SW480 (cell line): ENCODE measurements around the gene POLR1D.
A peak's percentile ranks its signal among the peaks of the same experiment; 100 is the strongest.

Experiments used
- DNase-seq: peaks from one replicate; pipeline ENCODE4 v3.0.0-alpha.2; 2016; ENCODE audit warnings: low spot score

The POLR1D gene

DNA sequence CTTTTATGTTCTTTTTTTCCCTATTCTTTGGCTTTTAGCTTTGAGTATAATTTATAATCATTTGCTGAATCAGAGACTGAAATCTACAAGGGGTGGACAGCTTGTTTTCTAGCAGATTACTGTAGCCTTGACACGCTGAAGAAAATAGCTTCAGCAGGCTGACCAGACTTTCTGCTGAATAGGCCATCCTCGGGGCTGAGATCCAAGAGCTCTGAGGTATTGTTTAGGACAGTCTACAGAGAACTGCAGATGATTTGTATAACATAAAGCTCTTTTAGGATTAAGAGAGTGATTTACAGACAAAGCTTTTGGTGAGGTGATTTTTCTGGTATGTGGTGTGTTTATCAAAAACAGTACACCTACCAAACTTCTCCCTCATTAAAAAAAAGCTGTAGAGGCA is 16.8 kb downstream of the POLR1D start:
- DNase-seq = no peak

DNA sequence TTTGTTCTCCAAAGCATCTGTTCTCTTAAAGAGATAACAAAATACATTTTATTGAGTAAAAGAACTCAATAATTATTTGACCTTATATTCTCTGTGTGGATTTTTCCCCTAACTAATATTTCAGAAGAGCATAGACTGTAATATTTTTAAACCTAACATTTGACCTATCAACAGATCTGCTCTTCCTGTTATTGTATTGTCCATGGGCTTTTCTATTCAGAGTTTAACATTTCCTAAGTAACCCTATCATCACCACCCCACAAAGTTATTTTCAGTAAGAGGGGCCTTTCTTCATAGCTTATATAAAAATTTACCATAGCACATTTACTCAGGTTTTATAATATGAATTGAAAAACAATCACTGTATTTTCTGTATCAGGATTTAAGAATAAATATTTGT is 17.5 kb downstream of the POLR1D start:
- no peak for DNase-seq

DNA sequence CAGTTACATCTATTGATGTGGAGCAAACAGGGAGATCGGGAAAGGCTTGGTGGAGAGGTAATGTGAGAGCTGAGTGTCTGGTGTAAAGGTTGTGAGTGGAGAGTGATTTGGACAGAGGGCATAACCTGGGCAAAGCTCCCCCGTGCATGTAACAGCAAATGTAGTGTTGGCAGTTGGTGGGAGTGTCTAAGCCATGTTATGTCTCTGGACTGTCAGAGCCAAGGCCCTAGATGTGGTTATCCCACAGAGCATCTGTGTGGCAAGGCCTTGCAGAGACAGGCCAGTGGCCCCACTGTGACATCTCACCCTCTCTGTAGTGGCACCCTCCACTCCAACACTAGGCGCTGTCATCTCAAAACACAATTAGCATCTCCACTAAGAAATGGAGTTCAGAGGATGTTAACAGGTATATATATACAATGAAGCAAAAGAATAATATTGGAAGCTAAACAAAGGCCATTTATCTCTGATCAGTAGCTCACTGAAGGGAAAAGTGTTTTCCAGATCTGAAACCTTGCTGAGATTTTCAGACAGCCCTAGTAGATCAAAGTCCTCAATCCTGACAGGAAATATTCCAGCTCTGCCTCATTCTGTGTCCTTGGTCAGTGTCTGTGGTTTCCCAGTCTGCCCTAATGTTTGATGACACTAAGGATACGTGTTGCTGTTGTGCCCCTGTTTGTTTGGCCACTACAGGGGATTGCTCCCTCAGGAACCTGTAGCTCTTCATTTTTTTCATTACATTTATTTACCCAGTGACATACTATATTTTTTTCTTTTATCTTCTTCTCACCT is 20.2 kb downstream of the POLR1D start:
- peak; percentile 27 for DNase-seq

DNA sequence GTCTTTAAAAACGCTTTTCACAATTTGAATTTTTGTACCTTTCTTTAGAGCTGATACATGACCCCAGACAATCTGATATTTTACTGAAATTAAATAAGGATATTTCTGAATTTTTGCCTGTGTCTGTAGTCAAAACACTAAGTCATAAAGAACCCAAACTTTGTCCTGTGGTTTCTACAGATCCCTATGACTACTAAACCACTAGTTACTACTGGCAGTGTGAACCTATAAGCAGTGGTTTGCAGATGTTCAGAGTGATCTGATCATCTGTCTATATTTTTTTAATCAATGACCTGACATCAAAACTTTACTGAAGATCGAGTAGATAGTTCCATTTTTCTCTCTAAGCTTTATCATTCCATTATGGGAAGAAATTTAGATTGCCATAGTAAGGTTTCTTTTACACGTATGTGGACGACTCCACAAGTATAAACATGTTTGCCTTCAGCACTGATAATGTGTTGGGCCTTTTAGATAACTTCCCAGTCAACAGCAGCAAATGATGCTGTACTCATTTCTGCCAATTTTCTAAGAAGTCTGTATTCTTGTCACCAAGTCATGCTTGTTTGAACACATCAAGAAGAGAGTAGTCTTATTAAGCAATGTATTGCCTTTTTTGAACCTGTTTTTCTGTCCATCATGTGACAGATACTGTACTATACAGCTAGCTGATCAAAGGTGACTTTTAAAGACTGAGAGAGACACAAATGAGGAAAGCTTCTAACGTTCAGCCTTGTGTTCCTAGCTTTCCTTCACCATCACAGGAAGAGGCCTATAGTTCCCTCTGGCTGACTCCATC is 21.8 kb downstream of the POLR1D start:
- no peak for DNase-seq

DNA sequence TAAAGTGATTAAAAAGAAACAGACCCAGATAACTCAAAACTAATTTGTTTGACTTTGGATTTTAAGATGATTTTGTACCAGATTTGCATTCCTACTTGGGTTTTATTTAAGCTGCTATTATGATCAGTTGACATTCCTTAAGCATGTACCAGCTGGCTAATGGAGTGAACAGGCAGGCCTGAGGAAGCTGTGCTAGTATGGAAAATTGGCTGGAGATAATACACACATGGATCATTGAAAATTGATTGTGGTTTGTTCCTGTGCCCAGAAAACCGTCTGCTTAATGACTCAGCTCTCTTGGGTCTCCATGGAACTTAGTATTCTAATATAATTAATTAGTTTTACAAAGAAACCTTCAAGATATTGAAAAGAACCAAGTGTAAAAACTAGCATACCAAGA is 22.6 kb downstream of the POLR1D start:
- DNase-seq = no peak

DNA sequence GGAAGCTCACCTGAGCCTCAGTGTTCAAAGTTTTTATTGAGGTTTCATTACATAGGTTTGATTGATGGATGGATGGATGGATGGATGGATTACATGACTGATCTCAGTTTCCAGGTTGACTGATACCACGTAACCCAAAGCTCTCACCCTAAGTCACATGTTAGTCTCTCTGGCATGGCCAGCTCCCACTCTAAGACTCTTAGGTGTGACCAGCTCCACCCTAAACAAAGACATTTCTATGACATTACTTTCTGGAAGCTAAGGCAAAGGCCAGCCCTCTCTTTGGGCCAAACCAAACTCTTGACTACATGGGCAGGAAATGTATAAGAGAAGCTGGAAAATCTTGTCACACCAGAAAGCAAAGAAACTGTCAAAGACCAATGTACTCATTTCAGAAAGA is 28.6 kb downstream of the POLR1D start:
- no peak for DNase-seq

DNA sequence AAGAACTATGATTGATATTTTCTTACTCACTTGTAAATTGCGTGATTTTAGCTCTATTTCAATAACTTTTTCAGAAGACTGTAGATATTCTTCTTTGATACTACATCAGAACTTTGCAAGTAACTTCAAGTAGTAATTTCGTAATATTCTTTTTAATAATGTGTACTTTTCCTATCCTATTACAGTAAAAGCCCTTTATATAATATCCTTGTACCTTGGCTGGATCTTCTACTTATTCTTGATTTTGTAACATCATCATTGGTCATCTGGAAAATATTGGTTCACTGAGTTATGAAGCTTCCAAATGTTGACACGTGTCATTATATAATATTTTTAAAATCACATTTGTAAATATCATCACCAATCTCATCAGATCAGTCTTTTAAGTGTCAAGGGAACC is 32.4 kb downstream of the POLR1D start:
- no peak for DNase-seq

DNA sequence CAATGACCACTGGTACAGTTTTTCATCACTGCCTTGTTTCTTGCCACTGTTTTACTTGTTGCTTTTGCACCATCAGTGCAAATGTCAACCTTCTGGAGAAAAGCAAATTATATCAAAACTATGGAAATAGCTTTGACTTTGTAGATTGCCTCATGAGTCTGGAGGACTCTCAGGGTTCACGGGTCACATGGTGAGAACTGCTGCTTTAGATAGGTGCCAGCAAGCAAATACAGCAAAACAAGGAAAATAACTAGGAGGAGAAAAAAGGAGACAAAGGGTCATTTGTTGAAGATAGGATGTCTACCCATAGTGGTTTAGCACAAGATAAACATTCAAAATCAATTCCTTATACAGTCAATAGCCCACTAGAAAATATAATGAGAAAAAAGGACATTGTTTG is 33.1 kb downstream of the POLR1D start:
- DNase-seq = no peak

DNA sequence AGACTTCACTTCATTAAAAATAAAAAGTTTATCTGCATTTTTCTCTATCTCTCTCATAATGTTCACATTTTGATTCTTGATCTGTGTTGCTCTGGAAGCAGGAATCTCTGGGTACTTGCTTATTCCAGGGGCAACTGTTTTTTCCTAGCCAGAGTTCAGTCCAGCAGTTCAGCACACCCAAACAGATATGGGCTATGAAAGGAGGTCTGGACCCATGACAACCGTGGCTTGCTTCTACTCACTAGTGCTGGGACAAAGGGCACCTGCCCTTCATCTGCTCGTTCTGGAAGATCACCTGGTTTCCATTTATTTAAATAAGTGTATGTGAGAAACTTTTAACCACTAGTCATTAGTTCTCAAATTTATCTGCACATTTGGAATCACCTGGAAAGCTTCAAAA is 36.0 kb downstream of the POLR1D start:
- DNase-seq = no peak

DNA sequence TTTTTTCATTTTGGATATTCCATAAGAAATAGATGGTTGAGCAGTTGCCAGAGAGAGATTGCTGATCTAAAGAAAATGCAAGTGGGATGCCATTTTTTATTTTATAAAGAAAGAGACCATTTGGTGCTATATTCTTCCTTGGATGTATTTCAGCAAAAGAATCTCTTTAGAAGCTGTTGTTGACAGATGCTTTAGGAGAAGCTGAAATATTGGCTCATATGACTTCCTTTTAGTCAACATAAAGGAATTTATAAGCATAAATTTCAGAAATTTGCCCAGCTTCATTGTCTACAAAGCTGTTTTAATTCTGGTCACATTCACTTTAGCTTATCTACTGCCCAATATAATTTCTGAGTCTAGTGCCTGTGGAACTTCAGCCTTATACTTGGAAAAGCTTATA is 36.9 kb downstream of the POLR1D start:
- no peak for DNase-seq

DNA sequence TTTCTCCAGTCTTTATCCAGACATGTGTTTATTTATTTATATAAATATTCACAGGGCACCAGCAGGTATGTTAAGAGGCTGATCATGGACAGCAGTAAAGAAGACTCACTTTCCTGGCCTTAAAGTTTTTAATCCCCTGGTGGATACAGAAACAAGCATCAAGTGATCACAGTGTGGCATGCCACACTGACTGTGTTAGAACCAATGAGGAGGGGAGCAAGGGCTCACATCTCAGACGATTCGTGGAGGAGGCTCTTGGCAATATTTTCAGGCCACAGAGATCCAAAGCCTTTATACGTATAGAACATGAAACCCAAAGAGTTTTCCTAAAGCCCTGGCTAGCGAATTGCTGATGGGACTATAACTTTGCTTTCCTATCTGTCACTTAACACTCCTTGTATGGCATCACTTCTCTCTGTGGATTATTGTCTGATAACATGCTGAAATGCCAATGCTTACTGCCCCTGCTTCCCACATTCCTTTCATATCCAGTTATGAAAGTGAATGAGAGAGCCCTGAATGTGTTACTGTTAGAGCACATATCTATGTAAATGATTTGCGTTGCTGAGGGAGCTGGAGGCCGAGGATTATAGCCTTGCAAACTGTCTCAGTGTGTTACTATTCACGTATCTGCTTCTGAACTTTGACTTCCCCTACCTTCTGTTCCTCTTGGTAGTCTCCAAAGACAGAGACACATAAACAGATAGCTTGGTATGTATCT is 37.6 kb downstream of the POLR1D start:
- no peak for DNase-seq

DNA sequence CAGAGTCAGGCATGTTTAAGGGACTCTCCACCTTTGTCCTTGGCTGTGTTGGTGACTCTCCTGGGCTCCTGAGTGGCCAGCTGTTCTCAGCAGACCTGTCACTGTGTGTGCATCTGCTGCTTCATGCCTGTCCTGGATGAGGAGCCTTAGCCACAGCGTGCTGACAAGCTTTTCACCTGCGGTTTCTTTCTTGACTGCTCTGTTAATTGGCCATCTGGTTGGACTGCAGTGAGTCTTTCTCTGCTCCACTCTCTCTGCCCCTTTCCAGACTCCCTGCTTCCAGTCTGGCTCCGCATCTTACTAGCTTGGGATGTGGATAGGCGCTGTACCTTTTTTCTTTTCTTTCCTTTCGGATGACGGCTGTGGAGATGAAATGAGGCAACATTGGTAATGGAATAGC is 38.8 kb downstream of the POLR1D start:
- no peak for DNase-seq

DNA sequence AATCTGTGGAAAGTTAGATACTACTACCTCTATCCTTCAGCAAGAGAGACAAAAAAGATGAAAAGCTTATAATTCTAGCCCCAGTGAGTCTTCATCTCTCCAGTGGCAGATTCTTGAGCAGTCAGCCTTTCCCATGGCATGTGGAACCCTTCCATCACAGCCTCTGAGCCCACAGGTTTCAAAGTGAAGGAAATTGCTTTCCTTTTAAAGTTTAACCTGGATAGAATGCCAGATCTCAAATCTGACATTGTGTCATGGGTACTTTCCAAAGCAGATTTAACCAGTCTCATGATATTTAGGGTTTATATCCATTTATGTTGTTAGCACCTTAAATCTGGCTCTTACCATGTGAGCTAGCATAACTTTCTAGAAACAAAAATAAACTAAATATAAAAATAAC is 39.3 kb downstream of the POLR1D start:
- DNase-seq = no peak

DNA sequence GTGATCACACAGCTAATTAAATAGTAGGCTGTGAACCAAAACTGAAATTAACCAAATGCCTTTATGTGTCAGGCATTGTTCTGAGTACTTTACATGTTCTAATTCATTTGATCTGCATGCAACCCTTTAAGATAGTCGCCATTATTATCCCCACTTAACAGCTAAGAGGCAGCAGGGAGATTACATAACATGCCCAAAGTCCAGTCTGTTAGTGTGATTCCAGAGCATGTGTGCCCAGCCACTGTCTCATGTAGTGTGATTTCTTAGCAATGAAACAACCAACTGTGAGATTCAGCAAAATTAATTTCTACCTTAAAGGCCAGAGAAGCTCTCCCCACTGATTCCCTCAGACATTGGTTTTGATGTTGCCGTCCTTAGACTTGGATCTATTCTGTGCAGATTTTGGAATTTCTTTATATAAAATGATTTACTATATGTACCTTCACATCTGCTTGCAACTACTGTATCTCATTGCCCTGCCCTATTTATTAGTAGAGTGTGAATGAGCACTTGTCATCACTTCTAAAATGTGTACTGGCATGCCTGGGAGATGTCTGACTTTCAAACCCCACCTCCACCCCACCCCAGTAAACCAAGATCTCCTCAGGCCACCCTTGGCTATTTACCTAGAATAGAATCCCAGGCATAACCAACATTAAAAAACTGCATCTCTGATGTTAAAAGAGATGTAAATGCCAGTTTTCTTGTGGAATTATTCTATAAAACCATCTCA is 41.2 kb downstream of the POLR1D start:
- no peak for DNase-seq

DNA sequence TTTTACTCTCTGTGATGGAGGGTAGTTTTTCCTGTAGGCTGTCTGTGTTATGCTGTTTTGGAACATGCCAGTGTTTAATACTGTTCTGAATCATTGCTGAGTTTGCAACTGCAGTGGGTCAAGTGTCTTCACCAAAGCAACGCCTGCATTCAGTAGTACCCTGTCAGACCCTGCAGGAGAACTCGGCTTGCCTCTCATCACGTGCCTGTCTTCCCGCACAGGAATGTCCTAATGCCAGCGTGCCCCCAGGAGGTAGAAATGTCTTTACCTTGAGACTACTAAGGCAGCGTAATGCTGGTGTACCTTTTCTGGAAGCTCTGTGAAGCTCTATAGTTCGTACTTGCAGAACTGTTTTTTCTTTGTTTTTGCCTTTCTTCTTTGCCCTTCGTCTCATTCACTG is 42.3 kb downstream of the POLR1D start:
- no peak for DNase-seq

DNA sequence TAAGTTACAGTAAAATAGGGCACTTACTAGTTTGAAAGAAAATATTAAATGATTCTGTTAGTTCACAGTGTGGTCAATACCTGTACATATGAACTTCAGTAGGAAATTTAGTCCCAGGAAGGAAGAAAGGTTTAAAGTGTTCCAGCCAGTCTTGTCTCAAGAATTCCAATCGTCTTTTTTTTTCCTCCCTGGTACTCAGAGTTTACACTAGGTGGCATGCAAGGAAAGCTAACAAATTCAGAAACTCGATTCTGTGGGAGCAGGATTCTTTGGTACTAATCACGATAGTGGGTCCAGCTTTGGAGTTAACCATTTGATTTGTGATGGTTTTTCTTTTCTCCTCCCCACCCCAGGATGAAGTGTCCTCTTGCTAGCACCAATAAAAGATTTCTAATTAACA is 43.6 kb downstream of the POLR1D start:
- DNase-seq = peak; percentile 17

DNA sequence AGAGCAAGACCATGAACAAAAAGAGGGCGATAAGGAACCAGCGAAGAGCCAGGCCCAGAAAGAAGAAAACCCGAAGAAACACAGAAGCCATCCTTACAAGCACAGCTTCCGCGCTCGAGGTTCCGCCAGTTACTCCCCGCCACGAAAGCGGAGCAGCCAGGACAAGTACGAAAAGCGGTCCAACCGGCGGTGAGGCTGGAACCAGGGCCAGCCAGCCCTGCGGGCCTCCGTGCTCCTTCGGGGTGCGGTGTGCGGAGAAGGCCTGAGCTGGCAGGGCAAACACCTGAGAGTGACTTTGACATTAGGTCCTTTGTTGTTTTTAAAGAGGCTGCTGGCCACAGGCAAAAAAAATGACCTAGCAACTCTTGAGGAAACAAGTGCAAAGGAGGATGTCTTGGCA is 44.1 kb downstream of the POLR1D start:
- no peak for DNase-seq

DNA sequence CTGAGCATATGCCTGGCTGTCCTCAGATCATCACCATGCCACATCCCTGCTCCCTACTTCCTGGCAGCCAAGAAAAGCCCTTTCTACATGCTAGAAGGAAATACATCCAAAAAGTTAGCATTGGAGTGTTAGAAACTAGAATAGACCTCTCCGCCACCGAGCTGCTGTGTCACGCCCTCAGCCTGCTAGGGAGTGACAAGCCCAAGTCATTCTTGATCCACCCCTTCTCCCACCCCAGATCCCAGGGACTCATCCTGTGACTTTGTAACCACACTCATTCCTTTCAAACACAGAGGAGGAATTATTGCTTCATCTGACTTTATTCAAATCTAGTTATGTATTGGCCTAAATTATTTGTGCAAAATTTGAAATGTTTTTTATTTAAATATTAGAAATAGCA is 45.3 kb downstream of the POLR1D start:
- DNase-seq = no peak

DNA sequence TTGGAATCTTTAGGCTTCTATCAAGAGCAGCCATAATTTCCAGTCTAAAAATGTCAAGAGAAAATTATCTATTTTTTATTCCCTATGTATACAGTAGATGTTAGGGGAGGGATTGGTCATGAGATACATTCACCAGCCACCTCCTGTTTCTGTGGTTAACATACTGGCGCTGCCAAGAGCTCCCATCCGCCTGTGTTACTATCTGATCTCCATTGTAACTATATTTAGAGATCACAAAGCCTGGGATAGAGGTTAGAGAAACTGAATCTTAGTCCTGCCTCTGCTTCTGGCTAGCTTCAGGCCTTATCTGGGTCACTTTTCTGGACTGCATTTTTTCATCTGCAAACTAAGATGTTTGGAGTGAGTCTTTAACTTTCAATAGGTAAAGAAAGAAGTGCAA is 46.3 kb downstream of the POLR1D start:
- no peak for DNase-seq

DNA sequence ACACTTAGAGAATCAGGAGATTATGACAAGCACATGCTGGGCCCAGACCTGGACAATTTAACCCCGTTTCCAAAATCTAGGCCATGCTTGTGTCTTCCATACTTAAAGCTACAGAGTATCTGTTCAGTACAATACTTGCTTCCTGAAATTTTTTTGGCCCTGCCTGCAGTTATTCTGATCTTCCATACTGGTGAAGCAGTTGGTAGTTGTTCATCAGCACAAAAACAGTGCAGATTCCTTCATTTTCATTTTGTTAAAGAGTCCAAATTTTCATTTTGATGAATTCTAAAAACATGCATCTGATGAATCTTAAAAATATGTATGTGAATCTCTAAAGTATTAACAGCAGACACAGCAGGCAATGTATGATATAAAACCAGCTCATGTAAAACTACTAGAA is 49.2 kb downstream of the POLR1D start:
- DNase-seq = no peak

DNA sequence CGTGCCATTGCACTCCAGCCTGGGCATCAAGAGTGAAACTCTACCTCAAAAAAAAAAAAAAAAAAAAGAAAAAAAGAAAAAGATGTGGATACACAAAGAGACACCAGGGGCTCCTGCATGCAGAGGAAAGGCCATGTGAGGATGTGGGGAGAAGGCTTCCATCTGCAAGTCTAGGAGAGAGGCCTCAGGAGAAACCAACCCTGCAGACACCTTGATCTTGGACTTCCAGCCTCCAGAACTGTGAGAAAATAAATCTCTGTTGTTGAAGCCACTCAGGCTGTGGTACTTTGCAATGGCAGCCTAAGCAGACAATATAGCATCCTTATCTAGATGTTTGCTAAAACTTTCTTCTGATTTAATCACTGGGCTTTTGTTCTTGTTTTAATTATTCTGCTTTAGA is 50.3 kb downstream of the POLR1D start:
- no peak for DNase-seq
